Muscle layer of colon (tissue), 2 donors: Measurements from ENCODE around the gene RPTOR.
A peak's percentile ranks its signal among the peaks of the same experiment; 100 is the strongest.

Source experiments
- H3K27ac ChIP-seq: one replicate; pipeline ENCODE4 v1.7.0; 2013; ENCODE audit warnings: low read depth, mild to moderate bottlenecking, low read length, moderate library complexity
- H3K27me3 ChIP-seq, 2 donors: one replicate each; pipeline ENCODE4 v1.7.0; 2013; ENCODE audit warnings: low read length in 2 of 2, mild to moderate bottlenecking in 2 of 2; ENCODE audit not compliant: insufficient read depth in 2 of 2, control insufficient read depth in 1 of 2
- H3K36me3 ChIP-seq: one replicate; pipeline ENCODE4 v1.7.0; 2013; ENCODE audit warnings: mild to moderate bottlenecking, low read length; ENCODE audit not compliant: insufficient read depth
- H3K4me1 ChIP-seq: one replicate; pipeline ENCODE4 v1.7.0; 2013; ENCODE audit warnings: mild to moderate bottlenecking, low read length; ENCODE audit not compliant: insufficient read depth
- H3K4me3 ChIP-seq, 2 donors: one replicate each; pipeline ENCODE4 v1.7.0; 2013; ENCODE audit warnings: low read length in 2 of 2, low read depth in 1 of 2, mild to moderate bottlenecking in 1 of 2, moderate library complexity in 1 of 2
- H3K9ac ChIP-seq: one replicate; pipeline ENCODE4 v1.7.0; 2013; ENCODE audit warnings: low read length
- H3K9me3 ChIP-seq: one replicate; pipeline ENCODE4 v1.7.0; 2013; ENCODE audit warnings: mild to moderate bottlenecking, low read length
- donor health status: abdominal sarcoma.
- donor health status: Adenocarcinoma of cecum.

Gene RPTOR

DNA sequence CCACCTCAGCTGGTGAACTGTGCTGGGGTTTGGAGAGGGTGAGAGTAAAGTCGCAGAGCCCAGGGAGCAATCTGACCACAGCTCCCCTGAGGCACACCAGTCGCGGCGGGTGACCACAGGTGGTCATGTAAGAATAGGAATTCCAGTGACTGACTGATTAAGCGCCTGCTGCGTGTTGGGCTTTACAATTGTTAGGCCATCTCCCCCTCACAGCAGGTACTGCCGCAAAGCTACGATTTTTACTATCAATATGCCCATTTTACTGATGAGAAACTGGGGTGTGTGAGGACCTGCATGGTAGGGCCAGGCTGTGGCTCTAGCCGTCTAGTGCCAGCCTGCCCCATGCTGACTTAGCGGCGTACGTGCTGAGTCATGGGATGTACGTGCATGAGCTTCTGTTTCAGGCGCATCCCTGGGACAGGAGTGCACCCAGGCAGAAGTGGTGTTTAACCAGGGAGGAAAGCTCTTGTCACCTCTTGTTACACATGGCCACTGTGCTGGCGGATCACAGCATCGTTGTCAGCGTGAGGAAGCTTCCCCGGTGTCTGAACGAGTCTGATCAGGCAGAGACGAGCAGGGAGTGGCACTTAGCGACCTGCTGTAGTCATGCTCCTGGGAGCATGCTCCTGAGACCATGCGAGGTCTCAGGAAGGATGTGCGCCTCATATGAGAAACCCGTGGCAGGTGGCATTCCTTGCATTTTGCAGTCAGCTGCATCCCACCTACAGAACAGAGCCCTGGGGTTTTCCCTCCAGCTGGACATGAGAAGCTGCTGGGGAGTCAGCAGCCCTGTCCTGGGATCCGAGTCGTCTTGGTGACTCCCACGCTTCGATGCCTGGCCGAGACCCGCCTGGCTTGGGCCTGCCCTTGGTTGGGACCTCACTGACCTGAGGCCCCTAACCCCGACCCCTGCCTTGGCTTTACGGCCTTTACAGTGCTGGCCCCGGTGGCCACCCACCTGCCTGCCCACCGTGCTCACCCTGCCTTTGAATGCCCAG lies 283.3 kb downstream of the RPTOR start:
- Histone ChIP-seq H3K27ac (no peak overlapping the region), H3K36me3 (peaks cover 14% of the 10 kb centered on the region), H3K9ac (no peak overlapping the region), H3K27me3 (no peaks in the 10 kb centered on the region), H3K9me3 (no peaks in the 10 kb centered on the region), H3K4me1 (peaks cover 9% of the 10 kb centered on the region), H3K4me3 (no peak overlapping the region)

DNA sequence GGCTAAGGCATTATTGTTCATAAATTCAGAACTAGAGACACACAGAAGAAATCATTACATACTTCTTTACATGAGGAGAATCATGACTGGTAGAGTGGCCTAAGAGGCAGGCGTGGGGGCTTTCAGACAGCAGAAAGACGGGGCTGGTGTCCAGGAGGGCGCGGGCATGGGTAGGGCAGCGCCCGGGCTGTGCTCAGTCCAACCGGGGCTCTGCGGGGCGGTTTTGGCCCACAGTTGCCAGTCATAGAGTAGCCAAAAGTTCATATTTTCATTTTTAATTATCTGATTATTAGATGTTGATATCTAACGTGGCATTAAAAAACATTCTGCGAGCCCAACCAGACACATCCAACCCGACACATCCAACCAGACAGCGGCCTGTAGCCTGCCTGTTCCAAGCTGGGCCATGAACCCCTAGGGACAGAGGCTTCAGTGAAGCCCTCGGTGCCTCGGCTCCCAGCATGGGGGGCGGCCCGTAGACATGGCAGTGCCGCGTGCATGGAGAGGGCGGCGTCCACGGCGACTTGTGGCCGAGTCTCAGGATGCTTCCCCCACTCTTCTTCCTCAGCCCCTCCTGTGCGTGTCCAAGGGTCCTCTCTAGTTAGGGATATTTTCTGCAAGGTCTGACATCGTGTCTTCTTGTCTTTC lies 284.7 kb downstream of the RPTOR start:
- no peaks in the 10 kb centered on the region for H3K9me3 ChIP-seq
- peaks cover 9% of the 10 kb centered on the region for H3K4me1 ChIP-seq
- peaks cover 9% of the 10 kb centered on the region for H3K36me3 ChIP-seq
- H3K4me3 ChIP-seq = no peak overlapping the region
- H3K27ac ChIP-seq = no peak overlapping the region
- no peaks in the 10 kb centered on the region for H3K27me3 ChIP-seq
- no peak overlapping the region for H3K9ac ChIP-seq

DNA sequence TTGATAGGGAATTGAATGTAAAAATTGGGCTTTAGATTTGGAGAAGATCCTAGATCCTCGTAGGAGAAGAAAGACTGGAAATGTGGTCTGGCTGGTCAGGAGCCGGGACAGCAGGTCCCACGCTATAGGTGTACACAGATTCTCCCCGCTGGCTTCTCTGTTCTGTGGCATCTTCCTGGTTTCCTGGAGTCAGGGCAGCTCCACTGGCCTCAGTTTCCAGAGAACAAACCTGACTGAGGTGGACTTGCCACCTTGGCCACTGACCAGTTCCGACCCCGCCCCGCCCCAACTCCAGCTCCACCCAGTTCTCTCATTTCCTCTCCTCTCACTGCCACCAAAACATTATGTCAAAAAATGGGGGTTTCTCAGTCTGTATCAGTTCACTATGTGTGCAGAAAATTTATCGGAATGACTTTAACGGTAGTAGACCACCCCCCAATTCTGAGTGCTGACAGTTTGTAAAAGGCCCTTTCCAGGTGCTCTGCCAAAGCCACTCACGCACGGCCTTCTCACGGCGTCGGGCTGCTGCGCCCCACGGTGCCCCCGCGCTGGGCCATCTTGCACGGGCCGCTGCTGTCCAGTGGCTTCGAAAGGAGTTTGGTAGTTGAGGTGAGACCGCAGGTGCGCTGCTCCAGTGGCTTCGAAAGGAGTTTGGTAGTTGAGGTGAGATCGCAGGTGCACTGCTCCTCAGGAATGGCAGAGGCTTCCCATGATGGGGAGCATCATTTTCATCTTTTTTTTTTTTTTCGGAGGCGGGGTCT lies 285.6 kb downstream of the RPTOR start:
- no peaks in the 10 kb centered on the region for H3K9me3 ChIP-seq
- H3K36me3 ChIP-seq = peaks cover 9% of the 10 kb centered on the region
- no peak overlapping the region for H3K9ac ChIP-seq
- H3K27ac ChIP-seq = no peak overlapping the region
- no peaks in the 10 kb centered on the region for H3K27me3 ChIP-seq
- H3K4me1 ChIP-seq = peaks cover 9% of the 10 kb centered on the region
- H3K4me3 ChIP-seq = no peak overlapping the region

DNA sequence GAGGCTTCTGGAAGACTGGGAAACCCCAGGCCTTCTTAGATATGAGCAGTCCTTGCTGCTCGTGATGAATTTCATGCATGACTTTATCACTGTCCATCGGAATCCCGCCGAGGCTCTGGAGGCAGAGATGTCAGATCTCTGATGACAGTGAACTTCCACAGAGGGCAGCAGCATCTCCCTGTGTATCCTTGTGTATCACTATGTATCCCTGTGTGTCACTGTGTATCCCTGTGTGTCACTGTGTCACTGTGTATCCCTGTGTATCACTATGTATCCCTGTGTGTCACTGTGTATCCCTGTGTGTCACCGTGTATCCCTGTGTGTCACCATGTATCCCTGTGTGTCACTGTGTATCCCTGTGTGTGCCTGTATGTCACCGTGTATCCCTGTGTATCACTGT lies 286.9 kb downstream of the RPTOR start:
- Histone ChIP-seq H3K4me1 (peaks cover 9% of the 10 kb centered on the region), H3K36me3 (no peaks in the 10 kb centered on the region), H3K27me3 (no peaks in the 10 kb centered on the region), H3K27ac (no peak overlapping the region), H3K4me3 (no peak overlapping the region), H3K9me3 (no peaks in the 10 kb centered on the region), H3K9ac (no peak overlapping the region)

DNA sequence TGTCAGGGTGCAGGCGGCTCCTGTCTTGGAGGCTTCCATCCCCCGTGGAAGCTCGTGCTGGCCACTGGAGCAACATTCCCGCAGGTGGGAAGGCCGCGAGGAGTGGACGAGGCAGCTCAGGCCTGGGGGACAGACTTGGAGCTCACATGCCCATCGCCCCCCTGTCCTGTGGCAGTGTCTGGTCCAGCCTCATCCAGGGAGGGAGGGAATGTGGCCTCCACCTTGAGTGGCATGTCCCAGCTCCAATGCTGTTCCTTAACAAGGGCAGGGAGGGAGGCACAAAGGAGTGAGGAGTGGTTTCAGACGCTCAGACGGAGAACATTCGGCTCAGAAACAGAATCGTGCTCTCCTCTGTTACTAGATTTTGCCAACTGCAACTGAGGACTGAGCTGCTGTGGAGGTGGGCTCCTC lies 287.6 kb downstream of the RPTOR start:
- H3K9ac ChIP-seq = peak overlapping the region; percentile 39
- H3K4me3 ChIP-seq = peak overlapping the region; percentile 40 to 53
- no peaks in the 10 kb centered on the region for H3K27me3 ChIP-seq
- peak overlapping the region; percentile 83 for H3K27ac ChIP-seq
- H3K36me3 ChIP-seq = no peaks in the 10 kb centered on the region
- H3K4me1 ChIP-seq = peaks cover 9% of the 10 kb centered on the region
- H3K9me3 ChIP-seq = no peaks in the 10 kb centered on the region

DNA sequence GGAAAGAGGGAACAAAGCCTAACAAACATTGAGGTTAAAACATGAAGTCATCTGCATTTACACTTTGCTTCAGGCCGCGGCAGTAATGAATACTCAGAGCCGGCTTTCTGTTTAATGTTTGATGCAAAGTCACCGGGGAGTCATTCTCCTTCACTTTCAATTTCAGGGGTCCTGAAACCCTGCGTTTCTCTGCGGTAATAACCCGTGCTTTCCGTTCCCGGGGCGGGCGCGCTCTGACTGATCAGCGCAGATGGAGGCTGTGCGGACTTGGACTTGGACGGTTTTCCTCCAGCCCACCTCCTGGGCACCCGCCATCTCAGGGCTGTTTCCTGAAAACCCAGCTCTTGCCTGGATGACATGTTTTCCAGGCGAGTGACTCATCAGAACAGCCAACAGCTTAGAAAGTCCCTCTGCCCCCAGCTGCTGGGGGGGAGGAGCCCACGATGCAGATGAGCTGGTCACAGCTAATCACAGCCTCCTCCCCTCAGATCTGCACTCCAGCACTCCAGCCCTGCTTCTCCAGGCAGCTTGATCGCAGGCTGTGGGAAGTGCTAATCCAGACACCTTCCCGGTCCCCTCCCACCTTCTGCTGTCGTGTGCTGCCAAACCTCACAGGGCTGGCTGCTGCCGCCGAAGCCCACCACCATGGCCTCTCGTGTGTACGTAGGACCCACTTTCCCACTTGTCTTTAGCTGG lies 288.4 kb downstream of the RPTOR start:
- Histone ChIP-seq H3K4me1 (peaks cover 9% of the 10 kb centered on the region), H3K27ac (peak overlapping the region; percentile 83), H3K36me3 (no peaks in the 10 kb centered on the region), H3K27me3 (no peaks in the 10 kb centered on the region), H3K4me3 (peak overlapping the region; percentile 40 to 53), H3K9me3 (no peaks in the 10 kb centered on the region), H3K9ac (peak overlapping the region; percentile 39)

DNA sequence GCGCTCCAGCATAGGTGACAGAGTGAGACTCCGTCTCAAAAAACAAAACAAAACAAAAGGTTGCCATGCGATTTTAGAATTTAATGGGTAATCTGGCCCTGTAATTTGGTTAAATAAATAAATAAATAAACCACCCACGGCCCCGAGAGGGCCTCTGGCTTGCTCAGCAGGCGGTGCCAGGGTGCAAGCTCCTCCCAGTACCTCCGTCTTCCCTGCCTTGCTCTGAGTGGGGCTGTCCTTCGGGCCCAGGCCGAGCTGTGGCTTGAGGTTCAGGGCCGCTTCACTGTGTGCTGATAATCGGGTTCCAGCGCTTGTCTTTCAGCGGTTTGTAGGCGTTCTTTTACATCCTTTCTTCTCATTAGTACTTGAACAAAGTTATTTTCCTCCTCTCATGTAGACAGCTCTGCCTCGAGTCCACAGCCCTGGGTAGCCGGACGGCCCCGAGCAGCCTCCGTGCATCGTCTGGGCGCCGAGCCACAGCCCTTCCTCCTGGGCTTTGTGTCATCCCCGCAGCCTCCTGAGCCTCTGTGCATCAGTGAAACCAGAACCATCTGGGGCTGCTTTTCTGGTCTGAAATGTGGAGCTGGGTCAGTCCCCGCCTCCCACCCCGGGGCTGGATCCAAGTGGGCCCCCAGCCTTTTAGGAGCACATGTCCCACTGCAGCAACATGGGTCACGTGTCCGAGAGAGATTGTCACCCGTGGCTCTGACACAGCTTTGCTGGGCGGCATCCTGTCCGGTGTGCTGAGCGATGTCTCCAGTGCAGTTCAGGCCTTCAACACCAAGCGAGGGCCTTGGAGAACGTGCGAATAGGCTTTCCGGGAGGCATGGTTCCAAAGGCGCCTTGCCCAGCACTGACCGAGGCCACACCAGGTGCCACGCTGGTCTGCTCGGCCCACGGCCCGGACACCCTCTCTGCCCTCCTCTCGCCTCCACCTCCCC lies 289.6 kb downstream of the RPTOR start:
- Histone ChIP-seq H3K9me3 (no peaks in the 10 kb centered on the region), H3K36me3 (no peaks in the 10 kb centered on the region), H3K4me3 (no peak overlapping the region), H3K27me3 (no peaks in the 10 kb centered on the region), H3K4me1 (peaks cover 9% of the 10 kb centered on the region), H3K27ac (no peak overlapping the region), H3K9ac (no peak overlapping the region)

DNA sequence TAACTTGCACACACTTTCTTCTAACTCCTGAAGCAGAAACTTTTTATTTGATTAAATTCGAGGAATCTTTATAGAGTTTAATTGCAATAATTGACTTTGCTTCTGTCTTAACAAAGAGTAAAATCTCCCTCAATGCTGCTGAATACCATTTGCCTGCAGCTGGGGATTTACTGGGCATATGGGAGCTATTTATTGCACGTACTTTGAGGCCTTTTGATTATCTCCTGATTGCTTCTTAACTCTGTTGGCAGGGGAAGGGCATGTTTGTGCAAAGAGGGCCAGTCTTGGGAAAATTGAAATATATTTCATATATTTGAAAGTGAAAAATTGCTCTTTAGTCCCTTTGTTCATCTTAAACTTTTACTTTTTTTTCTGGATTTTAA lies 290.2 kb downstream of the RPTOR start:
- Histone ChIP-seq H3K27ac (no peak overlapping the region), H3K36me3 (no peaks in the 10 kb centered on the region), H3K4me3 (no peak overlapping the region), H3K9ac (no peak overlapping the region), H3K4me1 (peaks cover 9% of the 10 kb centered on the region), H3K9me3 (no peaks in the 10 kb centered on the region), H3K27me3 (no peaks in the 10 kb centered on the region)

DNA sequence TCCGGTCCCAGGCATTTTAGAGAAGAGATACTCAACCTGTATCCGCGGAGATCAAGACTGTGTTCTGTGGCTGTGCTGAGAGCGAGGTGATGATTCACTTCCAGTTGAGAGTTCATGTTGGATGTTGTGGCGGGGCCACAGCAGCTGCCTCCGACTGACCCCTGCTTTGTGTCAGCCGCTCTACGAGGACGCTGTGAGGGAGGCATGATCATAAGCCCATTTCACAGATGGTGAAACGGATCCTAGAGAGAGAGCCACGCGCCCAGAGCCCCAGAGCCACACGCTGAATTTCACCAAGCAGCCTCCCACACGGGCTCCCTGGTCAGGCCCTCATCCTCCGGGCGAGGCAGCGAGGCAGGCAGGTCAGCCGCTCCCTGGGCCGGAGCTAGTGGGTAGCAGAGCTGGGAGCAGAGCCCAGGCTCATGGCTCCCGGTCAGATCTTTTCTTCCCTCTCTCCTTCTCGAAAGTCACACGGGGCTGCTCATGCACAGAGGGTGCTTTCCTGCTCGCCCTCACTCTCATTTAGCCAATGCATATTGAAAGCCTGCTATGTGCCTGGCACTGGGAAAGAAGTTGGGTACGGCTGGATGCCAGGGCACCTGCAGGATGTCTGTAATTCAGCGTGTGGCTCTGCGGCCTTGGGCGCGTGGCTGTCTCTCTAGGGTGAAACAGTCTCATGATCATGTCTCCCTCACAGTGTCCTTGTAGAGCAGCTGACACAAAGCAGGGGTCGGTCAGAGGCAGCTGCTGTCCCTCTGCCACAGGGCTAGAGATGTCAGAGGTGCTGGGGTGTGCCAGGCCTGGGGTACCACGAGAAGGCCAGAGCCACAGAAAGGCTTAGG lies 291.4 kb downstream of the RPTOR start:
- Histone ChIP-seq H3K36me3 (no peaks in the 10 kb centered on the region), H3K9me3 (no peaks in the 10 kb centered on the region), H3K27ac (no peak overlapping the region), H3K27me3 (no peaks in the 10 kb centered on the region), H3K9ac (no peak overlapping the region), H3K4me1 (peaks cover 9% of the 10 kb centered on the region), H3K4me3 (no peak overlapping the region)

DNA sequence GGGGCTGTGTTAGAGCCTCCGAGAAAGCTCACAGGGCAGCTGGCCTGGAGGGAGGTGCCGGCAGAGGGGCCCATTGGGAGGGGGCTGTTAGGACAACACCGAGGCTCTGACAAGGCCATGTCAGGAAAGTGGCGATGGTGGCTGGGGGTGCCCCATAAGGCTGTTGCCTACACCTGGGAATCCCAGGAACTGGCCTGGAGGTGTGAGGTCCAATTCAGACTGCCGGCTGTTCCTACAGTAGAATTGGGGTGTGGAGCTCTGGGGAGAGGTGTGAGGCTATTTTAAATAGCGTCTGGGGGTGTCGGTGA lies 292.0 kb downstream of the RPTOR start:
- Histone ChIP-seq H3K4me1 (peaks cover 9% of the 10 kb centered on the region), H3K4me3 (no peak overlapping the region), H3K36me3 (no peaks in the 10 kb centered on the region), H3K27ac (no peak overlapping the region), H3K27me3 (no peaks in the 10 kb centered on the region), H3K9ac (no peak overlapping the region), H3K9me3 (no peaks in the 10 kb centered on the region)
